HepG2 (cell line): ENCODE results near the gene DOK7. TPM values are rescaled to one million over a fixed set of nuclear protein-coding genes. Genes with fewer than 3 reads are reported as not detected.
A peak's percentile ranks its signal among the peaks of the same experiment; 100 is the strongest.

Experiments used
- DRAP1 ChIP-seq: IDR thresholded peaks from 2 replicates; pipeline ENCODE4 v1.6.1; 2016; ENCODE audit warnings: missing genetic modification reagents, missing compliant biosample characterization
- FOXK2 ChIP-seq: fragments of 450-650 bp; IDR thresholded peaks from 2 replicates; pipeline ENCODE4 v1.6.1; 2016
- HDAC1 ChIP-seq: sonication (generic); formaldehyde crosslinking; IDR thresholded peaks from 2 replicates; pipeline ENCODE4 v1.5.1; 2020; ENCODE audit warnings: mild to moderate bottlenecking, missing genetic modification reagents
- ISL2 ChIP-seq: sonication (generic); formaldehyde crosslinking; IDR thresholded peaks from 2 replicates; pipeline ENCODE4 v1.5.0; 2020; ENCODE audit warnings: missing genetic modification reagents
- KLF11 ChIP-seq: IDR thresholded peaks from 2 replicates; pipeline ENCODE4 v1.6.1; 2016; ENCODE audit warnings: missing compliant biosample characterization
- KLF9 ChIP-seq: IDR thresholded peaks from 2 replicates; pipeline ENCODE4 v1.6.1; 2016; ENCODE audit warnings: low read depth
- LCORL ChIP-seq, 2 experiments: fragments of 450-650 bp in 1 of 2; sonication (generic) in 1 of 2; formaldehyde crosslinking in 1 of 2; IDR thresholded peaks; 2 replicates each; pipeline versions ENCODE4 v1.5.0 to v1.6.1; 2017 to 2020; ENCODE audit warnings: antibody characterized with exemption in 1 of 2, missing genetic modification reagents in 1 of 2
- MAF1 ChIP-seq: sonication (generic); formaldehyde crosslinking; IDR thresholded peaks from 2 replicates; pipeline ENCODE4 v1.5.0; 2020; ENCODE audit warnings: missing genetic modification reagents, borderline replicate concordance
- NFE2L2 ChIP-seq: fragments of 150-350 bp; IDR thresholded peaks from 2 replicates; pipeline ENCODE4 v1.6.1; 2014; ENCODE audit warnings: low read length
- NFRKB ChIP-seq: fragments of 450-650 bp; IDR thresholded peaks from 2 replicates; pipeline ENCODE4 v1.6.1; 2017
- PAF1 ChIP-seq: IDR thresholded peaks from 2 replicates; pipeline ENCODE4 v1.6.1; 2016; ENCODE audit warnings: missing genetic modification reagents, missing compliant biosample characterization
- PAXIP1 ChIP-seq: sonication (generic); formaldehyde crosslinking; conservative IDR thresholded peaks from 2 replicates; pipeline ENCODE4 v1.4.0; 2020; ENCODE audit warnings: mild to moderate bottlenecking, missing genetic modification reagents, moderate library complexity
- SAP130 ChIP-seq: IDR thresholded peaks from 2 replicates; pipeline ENCODE4 v1.6.1; 2016; ENCODE audit warnings: low read depth
- SNAPC2 ChIP-seq: sonication (generic); formaldehyde crosslinking; IDR thresholded peaks from 2 replicates; pipeline ENCODE4 v1.8.1; 2022; ENCODE audit warnings: mild to moderate bottlenecking, missing genetic modification reagents
- SNRNP70 ChIP-seq: fragments of 200-400 bp; formaldehyde crosslinking; IDR thresholded peaks from 2 replicates; pipeline ENCODE4 v1.6.1; 2017; ENCODE audit warnings: mild to moderate bottlenecking, low read depth, low read length, moderate library complexity
- ZBTB3 ChIP-seq: sonication (generic); formaldehyde crosslinking; IDR thresholded peaks from 2 replicates; pipeline ENCODE4 v1.4.0; 2020; ENCODE audit warnings: low read depth, mild to moderate bottlenecking, moderate library complexity, missing genetic modification reagents, borderline replicate concordance
- ZBTB7B ChIP-seq: sonication (generic); formaldehyde crosslinking; IDR thresholded peaks from 2 replicates; pipeline ENCODE4 v1.4.0; 2020; ENCODE audit warnings: missing genetic modification reagents
- ZFP37 ChIP-seq: sonication (generic); formaldehyde crosslinking; IDR thresholded peaks from 2 replicates; pipeline ENCODE4 v1.4.0; 2020; ENCODE audit warnings: missing genetic modification reagents, borderline replicate concordance
- ZNF17 ChIP-seq: sonication (generic); formaldehyde crosslinking; IDR thresholded peaks from 2 replicates; pipeline ENCODE4 v1.5.0; 2020; ENCODE audit warnings: mild to moderate bottlenecking, missing genetic modification reagents
- ZNF317 ChIP-seq: sonication (generic); formaldehyde crosslinking; IDR thresholded peaks from 2 replicates; pipeline ENCODE4 v1.5.0; 2020; ENCODE audit warnings: mild to moderate bottlenecking, missing genetic modification reagents
- ZNF350 ChIP-seq: sonication (generic); formaldehyde crosslinking; IDR thresholded peaks from 2 replicates; pipeline ENCODE4 v1.4.0; 2020; ENCODE audit warnings: mild to moderate bottlenecking, low read depth, missing genetic modification reagents, borderline replicate concordance
- ZNF552 ChIP-seq: sonication (generic); formaldehyde crosslinking; IDR thresholded peaks from 2 replicates; pipeline ENCODE4 v1.9.0; 2022; ENCODE audit warnings: missing genetic modification reagents, mild to moderate bottlenecking, borderline replicate concordance
- ZNF567 ChIP-seq: sonication (generic); formaldehyde crosslinking; IDR thresholded peaks from 2 replicates; pipeline ENCODE4 v1.8.1; 2023; ENCODE audit warnings: mild to moderate bottlenecking, missing genetic modification reagents, borderline replicate concordance
- ZSCAN20 ChIP-seq: sonication (generic); formaldehyde crosslinking; IDR thresholded peaks from 2 replicates; pipeline ENCODE4 v1.4.0; 2020; ENCODE audit warnings: missing genetic modification reagents, mild to moderate bottlenecking, borderline replicate concordance
- polyA plus RNA-seq, 8 experiments: library from polyadenylated mRNA; depleted of rRNA in 3 of 8; stranded (reverse) in 7 of 8; unstranded in 1 of 8; fragments of >200 nt; fragmentation: Illumina TruSeq in 4 of 8; extraction: Trizol in 4 of 8; gene quantifications; 2 replicates each; pipeline versions ENCODE4 v1.2.1 to v1.2.3, GENCODE V29; 2011 to 2016; ENCODE audit warnings: low read depth in 4 of 8, missing spikeins in 1 of 8, mixed read lengths in 1 of 8; ENCODE audit not compliant: insufficient read depth in 1 of 8
- total RNA-seq, 5 experiments: library from RNA; depleted of rRNA; stranded (reverse); fragments of >200 nt; fragmentation: Illumina TruSeq; extraction: Trizol; gene quantifications; 2 replicates each; pipeline ENCODE4 v1.2.3, GENCODE V29; 2016; ENCODE audit warnings: low read depth in 1 of 5
- TF ChIP-seq, protein P1 (sequence below): IDR thresholded peaks from 2 replicates; pipeline ENCODE4 v1.6.1; 2016; ENCODE audit warnings: low read depth

The DOK7 gene
- total and polyA plus RNA-seq, 2 of the 13 experiments (the other 11 are each of a cell fraction or from before 2014, with no cell fraction given) = 0.03 to 0.07 TPM

GRCh38 chr4:3442959-3443749 lies 20.0 kb upstream of the DOK7 start (continued):
- TF ChIP-seq MAF1 (CRISPR knock-in tag) (0 out of 2 replicates have a peak, but pooled peaks have one; percentile 22), FOXK2 (no peak), ZNF567 (no peak), ZFP37 (no peak), NFRKB (no peak), KLF11 (CRISPR knock-in tag) (no peak), ZNF17 (CRISPR knock-in tag) (0 out of 2 replicates have a peak, but pooled peaks have one; percentile 82), SAP130 (peak; percentile 8; the same call in 1 of the 2 replicates), HDAC1 (CRISPR knock-in tag) (peak; percentile 49), LCORL (IDR thresholded peaks at IDR 0.05) (no peak), LCORL (CRISPR knock-in tag; IDR thresholded peaks at IDR 0.05) (peak; percentile 82), ISL2 (CRISPR knock-in tag) (no peak), KLF9 (no peak), ZSCAN20 (0 out of 2 replicates have a peak, but pooled peaks have one; percentile 52), NFE2L2 (no peak), ZNF317 (CRISPR knock-in tag) (no peak), PAXIP1 (CRISPR knock-in tag) (no peak; the same call in 1 of the 2 replicates), ZBTB3 (no peak), SNAPC2 (no peak), DRAP1 (0 out of 2 replicates have a peak, but pooled peaks have one; percentile 15), ZNF552 (CRISPR knock-in tag) (no peak), SNRNP70 (no peak), ZBTB7B (CRISPR knock-in tag) (peak; percentile 11; the same call in 1 of the 2 replicates), ZNF350 (CRISPR knock-in tag) (0 out of 2 replicates have a peak, but pooled peaks have one; percentile 41), PAF1 (no peak)
- TF ChIP-seq, protein P1, sequence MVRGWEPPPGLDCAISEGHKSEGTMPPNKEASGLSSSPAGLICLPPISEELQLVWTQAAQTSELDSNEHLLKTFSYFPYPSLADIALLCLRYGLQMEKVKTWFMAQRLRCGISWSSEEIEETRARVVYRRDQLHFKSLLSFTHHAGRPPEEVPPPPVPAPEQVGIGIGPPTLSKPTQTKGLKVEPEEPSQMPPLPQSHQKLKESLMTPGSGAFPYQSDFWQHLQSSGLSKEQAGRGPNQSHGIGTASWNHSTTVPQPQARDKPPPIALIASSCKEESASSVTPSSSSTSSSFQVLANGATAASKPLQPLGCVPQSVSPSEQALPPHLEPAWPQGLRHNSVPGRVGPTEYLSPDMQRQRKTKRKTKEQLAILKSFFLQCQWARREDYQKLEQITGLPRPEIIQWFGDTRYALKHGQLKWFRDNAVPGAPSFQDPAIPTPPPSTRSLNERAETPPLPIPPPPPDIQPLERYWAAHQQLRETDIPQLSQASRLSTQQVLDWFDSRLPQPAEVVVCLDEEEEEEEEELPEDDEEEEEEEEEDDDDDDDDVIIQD (CRISPR knock-in tag) = no peak
